Measurements from ENCODE around the gene EPC1. TPM values are rescaled to one million over a fixed set of nuclear protein-coding genes. Genes with fewer than 3 reads are reported as not detected.
"Not testable (repeated sequence)": the region's sequence is repeated elsewhere in the genome, so short reads cannot be mapped to it uniquely, and the experiment has no call there.

The EPC1 gene
- total RNA-seq, 1 donor from 2014 or later: 24.3 TPM

DNA sequence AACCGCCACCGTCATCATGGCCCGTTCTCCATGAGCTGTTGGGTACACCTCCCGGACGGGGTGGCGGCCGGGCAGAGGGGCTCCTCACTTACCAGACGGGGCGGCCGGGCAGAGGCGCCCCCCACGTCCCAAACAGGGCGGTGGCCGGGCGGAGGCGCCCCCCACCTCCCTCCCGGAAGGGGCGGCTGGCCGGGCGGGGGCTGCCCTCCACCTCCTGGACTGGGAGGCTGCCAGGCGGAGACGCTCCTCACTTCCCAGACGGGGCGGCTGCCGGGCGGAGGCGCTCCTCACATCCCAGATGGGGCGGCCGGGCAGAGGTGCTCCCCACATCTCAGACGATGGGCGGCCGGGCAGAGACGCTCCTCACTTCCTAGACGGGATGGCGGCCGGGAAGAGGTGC lies 113.6 kb downstream of the EPC1 start:
- not testable (repeated sequence) for DNase-seq

- DNase-seq: no peak
Observed at GRCh38 chr10:32232378-32232777, 114.6 kb downstream of the EPC1 start.

GRCh38 chr10:32229788-32230187 lies 117.2 kb downstream of the EPC1 start:
- DNase-seq: not testable (repeated sequence)

GRCh38 chr10:32229170-32229569 lies 117.8 kb downstream of the EPC1 start:
- DNase-seq: no peak

DNA sequence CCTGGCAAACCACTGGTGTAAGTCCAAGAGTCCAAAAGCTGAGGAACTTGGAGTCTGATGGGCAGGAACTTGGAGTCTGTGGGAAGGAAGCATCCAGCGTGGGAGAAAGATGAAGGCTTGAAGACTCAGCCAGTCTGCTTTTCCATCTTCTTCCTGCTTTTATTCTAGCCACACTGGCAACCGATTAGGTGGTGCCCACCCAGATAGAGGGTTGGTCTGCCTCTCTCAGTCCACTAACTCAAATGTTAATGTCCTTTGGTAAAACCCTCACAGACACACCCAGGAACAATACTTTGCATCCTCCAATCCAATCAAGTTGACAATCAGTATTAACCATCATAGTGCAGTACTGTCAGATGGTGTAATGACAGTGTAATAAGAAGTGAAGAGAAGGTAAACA lies 119.2 kb downstream of the EPC1 start:
- DNase-seq: no peak

DNA sequence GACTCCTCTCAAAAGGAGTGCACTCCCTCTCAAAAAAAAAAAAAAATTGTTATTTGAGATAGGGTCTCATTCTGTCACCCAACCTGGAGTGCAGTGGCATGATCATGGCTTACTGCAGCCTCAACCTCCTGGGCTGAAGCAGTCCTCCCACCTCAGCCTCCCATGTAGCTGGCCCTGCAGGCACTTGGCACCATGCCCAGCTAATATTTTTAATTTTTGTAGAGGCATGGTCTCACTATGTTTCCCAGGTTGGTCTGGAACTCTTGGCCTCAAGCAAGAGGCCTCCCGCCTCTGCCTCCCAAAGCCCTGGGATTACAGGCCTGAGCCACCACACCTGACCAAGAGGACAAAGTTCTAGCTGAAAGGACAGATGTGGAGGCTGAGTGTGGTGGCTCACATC lies 120.3 kb downstream of the EPC1 start:
- DNase-seq: no peak

DNA sequence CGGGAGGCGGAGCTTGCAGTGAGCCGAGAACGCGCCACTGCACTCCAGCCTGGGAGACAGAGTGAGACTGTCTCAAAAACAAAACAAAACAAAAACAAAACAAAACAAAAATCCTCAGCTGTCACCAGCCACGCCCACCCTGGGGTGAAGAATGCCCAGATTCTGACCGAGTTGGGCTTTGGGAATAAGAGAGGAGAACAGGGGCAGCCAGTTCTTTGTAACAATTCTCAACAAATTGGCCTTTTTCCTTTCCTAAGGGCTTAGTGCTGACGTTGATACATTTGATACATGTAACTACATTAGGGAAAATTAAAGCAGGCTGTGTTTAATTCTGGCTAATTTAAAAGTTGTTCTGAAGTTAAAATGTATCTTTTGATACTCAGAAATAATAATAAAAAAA lies 121.0 kb downstream of the EPC1 start:
- no peak for DNase-seq

DNA sequence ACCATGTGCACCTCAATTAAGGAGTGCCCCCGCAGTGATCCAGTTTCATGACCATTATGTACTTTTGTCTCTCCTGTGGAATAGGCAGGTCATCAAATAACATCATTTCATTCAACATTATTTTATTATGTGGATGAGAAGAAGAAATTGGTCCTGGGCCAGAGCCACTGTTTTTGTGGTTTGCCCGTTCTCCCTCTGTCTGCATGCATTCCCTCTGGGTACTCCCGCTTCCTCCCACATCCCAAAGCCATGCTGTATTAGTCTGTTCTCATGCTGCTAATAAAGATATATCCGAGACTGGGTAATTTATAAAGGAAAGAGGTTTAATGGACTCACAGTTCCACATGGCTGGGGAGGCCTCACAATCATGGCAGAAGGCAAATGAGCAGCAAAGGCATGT lies 124.6 kb downstream of the EPC1 start:
- DNase-seq: not testable (repeated sequence)

DNA sequence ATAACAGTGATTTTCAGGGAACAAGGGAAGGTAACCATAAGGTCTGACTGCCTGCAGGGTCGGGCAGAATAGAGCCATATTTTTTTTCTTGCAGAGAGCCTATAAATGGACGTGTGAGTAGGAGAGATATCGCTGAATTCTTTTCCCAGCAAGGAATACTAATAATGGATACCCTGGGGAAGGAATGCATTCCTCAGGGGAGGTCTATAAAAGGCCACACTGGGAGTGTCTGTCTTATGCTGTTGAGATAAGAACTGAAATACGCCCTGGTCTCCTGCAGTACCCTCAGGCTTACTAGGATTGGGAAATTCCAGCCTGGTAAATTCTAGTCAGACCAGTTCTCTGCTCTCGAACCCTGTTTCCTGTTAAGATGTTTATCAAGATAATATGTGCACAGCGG lies 127.8 kb downstream of the EPC1 start:
- not testable (repeated sequence) for DNase-seq

DNA sequence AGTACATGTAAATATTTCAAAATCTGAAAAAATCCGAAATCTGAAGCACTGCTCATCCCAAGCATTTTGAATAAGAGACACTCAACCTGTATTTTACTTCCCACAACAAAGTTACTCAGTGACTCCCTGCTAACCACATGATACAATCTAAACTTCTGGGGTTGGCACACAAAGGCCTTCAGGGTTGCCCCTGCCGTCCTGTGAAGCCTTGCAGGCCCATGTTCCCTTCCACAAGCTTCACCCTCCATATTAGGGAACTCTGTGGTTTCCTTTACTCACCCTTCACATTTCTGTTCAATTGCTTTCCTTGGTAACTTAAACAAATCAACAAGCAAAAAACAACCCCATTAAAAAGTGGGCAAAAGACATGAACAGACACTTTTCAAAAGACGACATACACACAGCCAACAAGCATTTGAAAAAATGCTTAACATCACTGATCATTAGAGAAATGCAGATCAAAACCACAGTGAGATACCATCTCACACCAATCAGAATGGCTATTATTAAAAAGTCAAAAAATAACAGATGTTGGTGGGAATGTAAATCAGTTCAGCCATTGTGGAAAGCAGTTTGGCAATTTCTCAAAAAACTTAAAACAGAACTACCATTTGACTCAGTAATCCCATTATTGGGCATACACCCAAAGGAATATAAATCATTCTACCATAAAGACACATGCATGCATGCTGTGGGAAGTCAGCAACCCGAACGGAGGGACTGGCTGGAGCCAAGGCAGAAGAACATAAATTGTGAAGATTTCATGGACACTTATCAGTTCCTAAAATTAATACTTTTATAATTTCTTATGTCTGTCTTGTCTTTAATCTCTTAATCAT lies 128.5 kb downstream of the EPC1 start:
- not testable (repeated sequence) for DNase-seq

Other genes with a start within 250 kb of the EPC1 start
- gene CCDC7, start 99.0 kb upstream of the EPC1 start, total RNA-seq: 4.3 and 13.6 TPM in 2 replicates

Data from dermis blood vessel endothelial cell (primary cell).